Astrocyte of the spinal cord (primary cell): ENCODE results near the gene RNF186.

ENCODE experiments used
- DNase-seq: peaks from one replicate; pipeline ENCODE4 v3.0.0; 2011; ENCODE audit warnings: low read depth, low spot score
- H3K4me3 ChIP-seq: 2 replicates; pipeline ENCODE4 v1.5.1; 2011; ENCODE audit warnings: low read depth, mild to moderate bottlenecking, low read length, moderate library complexity
- CTCF ChIP-seq: IDR thresholded peaks from 2 replicates; pipeline ENCODE4 v1.5.1; 2012; ENCODE audit warnings: low read depth, mild to moderate bottlenecking, low read length, inconsistent platforms
- in situ Hi-C: cut with HindIII; loops from 2 replicates; pipeline ENCODE4 v1.10.0; 2017; ENCODE audit warnings: low sequenced_read_pairs

Gene RNF186

GRCh38 chr1:19814681-19815503 lies at the start of gene RNF186:
TSS of gene RNF186 (minus strand) at chr1:19815283. CDS start at chr1:19815101, 182 bp downstream.
- DNase-seq, result no peak
- H3K4me3 ChIP-seq, result no peak within 1 kb of the TSS
- in situ Hi-C loops, result no loop called here
- TF ChIP-seq CTCF, result no peak

GRCh38 chr1:19864570-19865160 lies 49.6 kb upstream of the RNF186 start:
- H3K4me3 ChIP-seq, result no peak overlapping the region
- DNase-seq, result no peak
- TF ChIP-seq CTCF, result no peak
- in situ Hi-C loops, result no loop called here

- in situ Hi-C loops, result no loop called here
- no peak for TF ChIP-seq CTCF
- H3K4me3 ChIP-seq, result no peak overlapping the region
- no peak for DNase-seq
Observed at GRCh38 chr1:19862944-19863343, 47.9 kb upstream of the RNF186 start.

- no peak overlapping the region for H3K4me3 ChIP-seq
- no peak for TF ChIP-seq CTCF
- in situ Hi-C loops, result no loop called here
- no peak for DNase-seq
Observed at GRCh38 chr1:19861842-19862530, 46.9 kb upstream of the RNF186 start.

GRCh38 chr1:19861034-19861433 lies 46.0 kb upstream of the RNF186 start:
- no peak overlapping the region for H3K4me3 ChIP-seq
- in situ Hi-C loops, result no loop called here
- no peak for DNase-seq
- TF ChIP-seq CTCF, result no peak

- no peak for DNase-seq
- no peak for TF ChIP-seq CTCF
- in situ Hi-C loops, result no loop called here
- H3K4me3 ChIP-seq, result no peak overlapping the region
Observed at GRCh38 chr1:19860418-19860817, 45.3 kb upstream of the RNF186 start.
